ENCODE results near the gene CCM2.

The CCM2 gene

DNA sequence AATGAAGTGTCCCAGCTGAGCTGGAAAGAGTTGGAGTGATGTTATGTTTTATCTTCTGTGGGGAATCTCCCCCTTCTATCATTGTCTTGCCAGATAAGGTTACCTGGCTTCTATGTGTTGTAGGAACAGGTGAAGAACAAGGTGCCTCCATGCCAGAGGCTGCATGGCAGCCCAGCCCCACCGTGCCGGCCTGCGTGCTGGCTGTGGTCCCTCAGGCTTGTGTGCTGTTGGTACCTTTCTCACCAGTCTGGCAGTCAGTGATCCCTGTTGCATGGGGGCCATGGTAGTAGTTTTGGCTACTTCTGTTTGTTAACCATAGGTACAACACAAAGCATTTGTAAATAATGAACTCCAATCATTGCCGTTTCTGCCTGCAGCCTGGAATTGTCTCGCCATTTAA, 37.9 kb downstream of the CCM2 start:
- DNase-seq, result no peak

DNA sequence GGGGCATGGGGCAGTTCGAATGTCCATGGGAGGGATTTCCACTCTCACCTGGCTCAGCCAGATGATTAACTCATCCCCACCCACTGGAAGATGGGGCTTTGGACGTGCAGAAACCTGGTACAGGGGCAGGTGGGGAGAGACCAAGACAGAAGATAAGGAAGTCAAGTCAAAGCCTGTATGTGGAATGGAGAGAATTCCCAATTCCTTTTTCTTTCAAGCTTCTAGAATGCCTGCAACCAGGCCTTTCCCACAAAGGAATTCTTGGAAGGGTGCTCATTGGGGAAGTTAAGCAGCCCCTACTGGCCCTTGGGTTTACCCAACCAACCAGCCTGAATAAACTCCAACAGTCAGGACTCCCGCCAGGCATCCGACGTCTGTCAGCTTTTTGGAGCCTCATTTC, 39.1 kb downstream of the CCM2 start:
- DNase-seq, result no peak

GRCh38 chr7:45044338-45044737, 44.3 kb downstream of the CCM2 start:
- DNase-seq, result no peak

GRCh38 chr7:45048748-45049147, 48.7 kb downstream of the CCM2 start:
- no peak for DNase-seq

DNA sequence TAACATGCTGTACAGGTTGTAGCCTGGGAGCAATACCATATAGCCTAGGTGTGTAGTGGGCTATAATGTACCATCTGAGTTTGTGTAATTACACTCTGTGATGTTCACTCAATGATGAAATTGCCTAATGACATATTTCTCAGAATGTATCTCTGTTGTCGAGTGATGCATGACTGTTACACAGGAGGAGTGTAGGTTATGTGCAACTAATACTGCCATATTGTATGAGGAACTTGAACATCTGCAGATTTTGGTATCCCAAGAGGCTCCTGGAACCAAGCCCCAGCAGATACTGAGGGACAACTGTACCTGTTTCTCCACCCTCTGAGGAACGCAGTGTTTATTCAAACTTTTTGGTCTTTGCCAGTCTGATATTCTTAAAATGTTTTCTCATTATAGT, 50.2 kb downstream of the CCM2 start:
- no peak for DNase-seq

- DNase-seq, result no peak
Measured at GRCh38 chr7:45052011-45052410, 52.0 kb downstream of the CCM2 start.

GRCh38 chr7:45053401-45053800, 53.4 kb downstream of the CCM2 start:
- no peak for DNase-seq

- no peak for DNase-seq
Measured at GRCh38 chr7:45053941-45054340, 53.9 kb downstream of the CCM2 start.

- no peak for DNase-seq
Measured at GRCh38 chr7:45054442-45054841, 54.4 kb downstream of the CCM2 start.

GRCh38 chr7:45055016-45055415, 55.0 kb downstream of the CCM2 start:
- DNase-seq, result no peak

DNA sequence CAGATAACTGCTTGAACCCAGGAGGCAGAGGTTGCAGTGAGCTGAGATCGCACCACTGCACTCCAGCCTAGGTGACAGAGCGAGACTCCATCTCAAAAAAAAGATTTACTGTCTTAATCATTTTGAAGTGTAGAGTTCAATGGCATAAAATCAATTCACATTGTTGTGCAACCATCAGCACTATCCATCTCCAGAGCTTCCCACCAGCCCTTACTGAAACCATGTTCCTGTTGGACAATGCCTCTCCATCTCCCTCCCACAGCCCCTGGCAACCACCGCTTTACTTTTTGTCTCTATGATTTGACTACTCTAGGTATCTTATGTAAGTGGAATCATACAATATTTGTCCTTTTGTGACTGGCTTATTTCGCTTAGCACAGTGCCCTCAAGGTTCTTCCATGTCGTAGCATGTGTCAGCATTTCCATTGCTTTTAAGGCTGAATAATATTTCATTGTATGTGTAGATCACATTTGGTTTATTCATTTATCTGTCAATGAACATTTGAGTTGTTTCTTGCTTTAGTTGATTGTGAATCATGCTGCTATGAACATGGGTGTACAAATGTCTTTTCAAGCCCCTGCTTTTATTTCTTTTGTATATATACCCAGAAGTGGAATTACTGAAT, 55.7 kb downstream of the CCM2 start:
- DNase-seq, result no peak

DNA sequence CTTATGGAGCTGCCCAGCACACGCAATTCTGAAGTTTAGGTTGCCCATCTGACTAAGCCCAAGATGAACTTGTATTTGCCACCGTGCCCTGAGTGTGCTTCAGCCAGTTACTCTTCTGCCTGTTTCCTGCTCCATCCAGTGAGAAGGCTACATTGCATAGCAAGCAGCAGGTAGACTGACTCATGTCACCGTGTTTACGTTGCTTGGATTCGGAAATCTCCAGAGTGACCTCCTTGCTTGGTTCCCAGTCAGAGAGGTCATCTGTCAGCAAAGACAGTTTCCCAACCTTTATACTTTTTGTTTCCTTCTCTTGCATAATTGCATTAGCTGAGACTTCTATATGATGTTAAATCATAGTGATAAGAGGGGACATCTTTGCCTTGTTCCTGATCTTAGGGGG, 57.9 kb downstream of the CCM2 start:
- DNase-seq, result no peak

GRCh38 chr7:45060295-45060694, 60.3 kb downstream of the CCM2 start:
- no peak for DNase-seq

GRCh38 chr7:45061352-45061751, 61.4 kb downstream of the CCM2 start:
- DNase-seq, result no peak

DNA sequence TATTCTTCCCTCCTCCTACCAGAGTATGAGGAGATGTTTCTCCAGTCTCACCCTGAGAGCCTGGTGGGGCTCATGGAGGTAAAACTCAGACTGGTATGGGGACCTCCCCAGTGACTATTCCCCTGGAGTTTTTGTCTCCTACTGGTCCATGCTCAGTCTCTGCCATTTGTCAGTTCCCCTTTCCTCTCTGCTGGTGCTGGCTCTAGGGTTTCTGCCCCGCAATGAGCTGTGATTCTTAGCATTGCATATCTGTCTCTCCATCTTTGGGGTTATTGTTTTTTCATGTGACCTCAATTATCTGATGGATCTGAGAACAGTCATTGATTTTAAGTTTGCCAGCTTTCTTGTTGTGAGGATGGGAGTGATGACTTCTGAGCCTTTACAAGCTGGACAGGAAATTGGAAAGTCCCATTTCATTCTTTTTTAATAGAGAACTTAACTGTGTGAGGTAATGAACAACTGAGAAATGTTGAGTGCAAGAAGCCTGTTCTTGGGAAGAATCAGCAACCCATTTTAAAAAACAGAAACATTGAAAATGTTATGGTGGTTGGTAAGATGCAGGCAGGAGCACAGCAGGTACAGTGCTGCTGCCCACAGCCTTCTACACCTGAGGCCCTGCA, 61.9 kb downstream of the CCM2 start:
- DNase-seq, result no peak

DNA sequence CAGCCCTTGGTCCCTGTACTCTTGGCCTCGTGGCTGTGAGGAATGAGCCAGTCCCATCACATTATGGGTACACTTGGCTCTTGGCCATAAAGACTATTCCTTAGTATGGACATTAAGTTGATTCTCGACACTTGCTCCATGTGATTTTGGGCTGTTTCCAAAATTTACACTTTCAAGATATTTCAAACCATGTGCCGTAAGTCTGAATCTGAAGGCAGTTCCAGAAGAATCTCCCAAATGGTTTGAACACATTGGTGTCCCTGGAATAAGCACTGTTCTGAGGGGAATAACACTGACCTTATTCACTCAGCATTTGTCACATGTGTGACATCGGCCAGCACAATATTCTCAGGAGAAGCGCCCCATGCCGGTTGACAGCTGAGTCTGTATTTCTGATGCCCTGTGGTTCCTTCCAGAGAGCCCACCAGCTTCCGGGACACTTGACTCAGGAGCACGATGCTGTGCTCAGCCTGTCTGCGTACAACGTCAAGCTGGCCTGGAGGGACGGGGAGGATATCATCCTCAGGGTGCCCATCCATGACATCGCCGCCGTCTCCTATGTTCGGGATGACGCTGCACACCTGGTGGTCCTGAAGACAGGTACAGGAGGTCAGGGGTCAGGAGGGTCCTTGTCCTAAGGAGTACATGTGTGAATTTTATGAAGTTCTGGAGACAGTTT, 64.2 kb downstream of the CCM2 start:
- no peak for DNase-seq

GRCh38 chr7:45065031-45065995, 65.3 kb downstream of the CCM2 start:
- no peak for DNase-seq

GRCh38 chr7:45066409-45066808, 66.4 kb downstream of the CCM2 start:
- no peak for DNase-seq

DNA sequence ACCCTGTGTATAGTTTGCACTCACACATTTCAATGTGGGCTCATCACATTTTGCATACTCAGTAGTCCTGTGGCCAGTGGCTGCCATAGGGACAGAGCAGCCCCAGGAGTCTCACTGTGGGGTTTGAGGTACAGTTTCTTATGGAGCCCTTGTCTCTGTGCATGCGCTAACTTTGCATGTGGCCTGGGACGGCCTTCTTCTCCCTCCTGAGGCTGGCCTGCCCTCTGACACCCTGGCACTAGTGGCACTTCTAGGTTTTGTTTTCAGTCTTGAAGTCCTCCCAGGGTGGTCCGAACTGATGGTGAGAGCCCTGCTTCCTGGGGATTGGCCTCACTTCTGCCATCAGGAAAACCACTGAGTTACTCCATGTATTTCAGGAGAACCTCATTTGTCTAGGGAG, 67.6 kb downstream of the CCM2 start:
- no peak for DNase-seq

GRCh38 chr7:45068236-45069023, 68.4 kb downstream of the CCM2 start:
- DNase-seq, result no peak

DNA sequence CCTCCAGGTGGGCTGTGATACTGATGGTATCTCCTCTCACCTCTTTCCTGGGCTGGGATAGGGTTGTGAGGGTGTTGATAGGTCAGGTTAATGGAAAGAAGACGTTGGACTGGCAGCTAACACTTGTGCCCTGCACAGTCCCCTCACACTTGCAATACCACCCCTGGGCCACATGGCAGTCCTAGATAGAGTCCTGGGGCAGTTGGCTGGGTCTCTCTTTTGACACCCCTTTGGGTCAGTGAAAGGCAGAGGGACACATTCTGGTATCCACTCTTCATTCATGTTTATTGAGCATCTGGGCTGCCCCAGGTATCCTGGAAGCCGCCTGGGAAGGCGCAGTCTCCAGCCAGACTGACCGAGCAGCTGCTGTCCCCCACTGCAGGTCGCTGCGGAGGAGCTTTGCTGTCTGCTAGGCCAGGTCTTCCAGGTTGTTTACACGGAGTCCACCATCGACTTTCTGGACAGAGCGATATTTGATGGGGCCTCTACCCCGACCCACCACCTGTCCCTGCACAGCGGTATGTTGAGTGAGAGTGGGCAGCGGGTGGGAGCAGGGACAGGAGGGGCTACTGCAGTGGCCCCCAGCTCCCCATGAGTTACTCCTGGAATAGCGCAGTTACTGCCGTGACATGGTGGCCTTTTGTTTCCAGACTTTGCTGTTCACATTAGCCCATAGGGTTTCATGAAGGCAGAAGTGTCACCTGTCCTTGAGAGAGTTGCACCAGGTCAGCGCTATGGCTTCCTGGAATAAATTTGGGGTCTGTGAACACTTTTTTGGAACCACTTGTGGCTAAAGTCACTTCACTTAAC, 69.6 kb downstream of the CCM2 start:
- no peak for DNase-seq

GRCh38 chr7:45070254-45070642, 70.2 kb downstream of the CCM2 start:
- no peak for DNase-seq

Data from midbrain (tissue), 1 donor.